ENCODE results near the gene PDGFC.

Gene PDGFC

GRCh38 chr4:156971676-156972378, at the start of gene PDGFC:
TSS of gene PDGFC (minus strand) at chr4:156971799. CDS start at chr4:156970903, 896 bp downstream.
- DNase-seq (ENCODE audit: low read depth): no peak

DNA sequence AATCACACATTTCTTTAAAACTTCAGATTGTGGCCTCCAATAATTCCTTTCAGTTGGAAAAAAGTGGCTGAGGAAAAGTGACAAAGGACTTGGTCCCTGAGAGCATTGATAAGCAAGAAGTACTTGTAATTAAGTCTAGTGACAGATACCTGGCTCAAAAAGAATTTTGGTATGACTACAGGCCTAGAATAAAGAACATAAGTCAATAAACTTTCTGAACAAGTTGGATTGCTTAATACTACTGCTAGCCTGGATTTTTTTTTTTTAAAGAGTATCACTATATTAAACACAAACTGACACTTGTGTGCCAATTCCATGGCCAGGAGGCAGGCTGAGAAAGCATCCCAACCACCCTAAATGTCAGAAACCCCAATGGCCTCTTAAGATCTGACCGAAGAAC, 49.3 kb upstream of the PDGFC start:
- DNase-seq (ENCODE audit: low read depth): no peak

GRCh38 chr4:157018920-157019490, 47.4 kb upstream of the PDGFC start:
- DNase-seq (ENCODE audit: low read depth): no peak

DNA sequence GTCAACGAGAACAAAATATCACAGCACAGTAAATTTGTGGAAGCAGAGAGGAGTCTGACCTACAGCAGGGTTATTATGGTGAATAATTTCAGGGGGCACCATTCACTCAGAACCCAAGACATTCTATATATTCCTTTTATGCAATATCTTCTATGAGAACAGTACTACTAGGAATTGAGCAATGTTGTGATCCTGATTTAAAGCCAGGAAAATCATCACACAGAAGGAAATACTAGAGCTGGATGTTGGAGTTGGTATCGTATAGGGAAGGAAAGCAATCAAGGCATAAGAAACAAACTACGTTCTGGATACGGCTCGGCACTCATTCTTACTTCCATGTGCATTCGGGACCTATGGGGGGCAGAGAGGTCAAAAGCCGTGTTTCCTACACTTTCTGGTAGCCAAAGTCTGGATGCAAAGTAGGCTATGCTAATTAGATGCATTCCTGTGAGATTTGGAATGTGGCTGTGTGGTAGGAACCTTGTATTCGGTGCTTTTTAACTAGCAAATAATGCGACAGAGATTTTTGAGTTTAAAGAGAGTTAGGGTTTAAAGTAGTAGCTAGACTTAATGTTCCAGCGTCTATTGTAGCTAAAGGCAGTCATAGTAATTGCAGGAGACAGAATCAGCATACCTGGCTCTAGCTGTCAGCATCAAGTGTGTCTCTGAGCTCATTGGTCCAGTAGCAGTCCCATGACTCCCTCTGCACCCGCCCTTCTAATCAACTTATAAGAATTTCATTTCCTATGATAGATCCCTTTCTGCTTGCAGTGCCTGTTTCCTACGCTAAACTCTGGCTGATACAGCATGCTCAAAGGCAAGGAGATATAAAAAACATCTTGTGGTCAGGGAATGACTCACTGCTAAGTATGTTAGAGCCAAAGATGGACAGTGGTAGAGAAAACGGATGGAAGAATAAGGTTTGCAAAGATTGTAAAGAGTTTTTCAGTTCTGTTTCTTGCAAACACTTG, 43.3 kb upstream of the PDGFC start:
- DNase-seq (ENCODE audit: low read depth): no peak

GRCh38 chr4:157013656-157014055, 42.1 kb upstream of the PDGFC start:
- no peak for DNase-seq (ENCODE audit: low read depth)

DNA sequence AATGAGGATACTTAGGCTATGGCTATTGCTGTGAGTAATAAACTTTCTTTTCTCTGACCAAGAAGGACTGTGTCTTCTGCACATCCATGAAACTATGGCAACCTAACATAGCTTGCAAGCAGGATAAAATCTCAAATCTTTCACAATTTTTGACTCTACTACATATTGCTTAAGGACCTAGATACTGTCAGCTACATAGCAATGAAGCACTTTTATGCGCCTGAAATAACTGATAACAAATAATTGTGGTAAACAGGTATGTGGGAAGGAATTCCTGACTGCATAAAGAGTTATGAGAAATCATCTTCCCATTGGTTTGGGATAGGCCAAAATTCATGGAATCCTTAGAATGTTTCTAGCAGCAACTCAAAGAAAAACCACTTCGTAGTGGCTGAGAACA, 41.2 kb upstream of the PDGFC start:
- DNase-seq (ENCODE audit: low read depth): no peak

DNA sequence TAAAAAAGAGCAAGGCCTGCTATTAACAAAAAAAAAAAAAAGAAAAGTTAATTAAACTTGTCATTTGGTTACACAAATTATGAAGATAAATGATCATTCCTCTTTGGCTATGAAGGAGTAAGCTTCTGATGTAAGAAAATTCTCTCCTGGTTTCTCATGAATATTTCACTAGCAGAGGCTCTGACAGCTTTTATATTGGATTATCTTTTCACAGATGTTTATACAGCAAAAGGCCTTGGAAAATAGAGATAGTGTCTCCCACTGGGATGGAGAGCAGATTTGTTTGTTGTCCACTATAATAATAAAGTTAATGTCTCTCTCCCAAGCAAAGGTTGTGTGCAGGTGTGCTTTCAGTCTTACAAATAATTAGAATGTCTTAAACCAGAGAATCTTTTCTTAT, 40.7 kb upstream of the PDGFC start:
- DNase-seq (ENCODE audit: low read depth): no peak

DNA sequence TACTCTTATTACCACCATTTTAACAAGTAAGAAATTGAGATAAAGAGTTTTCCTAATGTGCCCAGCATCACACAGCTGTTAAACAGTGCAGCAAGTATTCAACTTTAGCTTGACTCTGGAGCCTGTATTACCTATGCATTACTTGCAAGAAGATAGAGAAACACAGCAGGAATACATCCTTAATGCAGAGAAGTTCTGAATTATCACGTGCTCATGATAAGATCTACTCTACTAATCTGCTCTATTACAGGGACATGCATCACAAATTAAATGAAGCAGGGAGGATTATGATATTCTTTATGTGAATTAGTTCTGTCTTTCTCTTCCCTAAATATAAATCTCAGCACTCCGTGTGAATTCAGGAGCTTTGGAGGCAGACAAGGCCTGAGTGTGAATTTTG, 39.0 kb upstream of the PDGFC start:
- no peak for DNase-seq (ENCODE audit: low read depth)

DNA sequence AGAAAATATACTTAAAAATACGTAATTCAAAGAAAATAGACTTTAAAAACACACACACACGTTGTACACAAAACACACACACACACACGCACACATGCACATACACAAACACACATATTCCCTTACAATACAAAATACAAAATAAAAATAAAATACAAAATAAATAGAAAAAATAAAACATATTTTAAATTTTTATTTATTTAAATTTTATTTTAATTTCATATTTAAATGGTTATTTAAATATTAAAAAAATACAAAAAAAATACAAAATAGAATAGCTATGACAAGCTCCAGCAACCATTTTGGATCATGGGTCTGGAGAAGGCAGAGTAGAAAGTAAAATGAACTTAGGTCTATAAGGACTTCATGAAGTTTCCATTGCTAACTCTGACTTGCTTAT, 34.2 kb upstream of the PDGFC start:
- no peak for DNase-seq (ENCODE audit: low read depth)

- no peak for DNase-seq (ENCODE audit: low read depth)
These were observed 33.6 kb upstream of the PDGFC start for GRCh38 chr4:157005193-157005592.

DNA sequence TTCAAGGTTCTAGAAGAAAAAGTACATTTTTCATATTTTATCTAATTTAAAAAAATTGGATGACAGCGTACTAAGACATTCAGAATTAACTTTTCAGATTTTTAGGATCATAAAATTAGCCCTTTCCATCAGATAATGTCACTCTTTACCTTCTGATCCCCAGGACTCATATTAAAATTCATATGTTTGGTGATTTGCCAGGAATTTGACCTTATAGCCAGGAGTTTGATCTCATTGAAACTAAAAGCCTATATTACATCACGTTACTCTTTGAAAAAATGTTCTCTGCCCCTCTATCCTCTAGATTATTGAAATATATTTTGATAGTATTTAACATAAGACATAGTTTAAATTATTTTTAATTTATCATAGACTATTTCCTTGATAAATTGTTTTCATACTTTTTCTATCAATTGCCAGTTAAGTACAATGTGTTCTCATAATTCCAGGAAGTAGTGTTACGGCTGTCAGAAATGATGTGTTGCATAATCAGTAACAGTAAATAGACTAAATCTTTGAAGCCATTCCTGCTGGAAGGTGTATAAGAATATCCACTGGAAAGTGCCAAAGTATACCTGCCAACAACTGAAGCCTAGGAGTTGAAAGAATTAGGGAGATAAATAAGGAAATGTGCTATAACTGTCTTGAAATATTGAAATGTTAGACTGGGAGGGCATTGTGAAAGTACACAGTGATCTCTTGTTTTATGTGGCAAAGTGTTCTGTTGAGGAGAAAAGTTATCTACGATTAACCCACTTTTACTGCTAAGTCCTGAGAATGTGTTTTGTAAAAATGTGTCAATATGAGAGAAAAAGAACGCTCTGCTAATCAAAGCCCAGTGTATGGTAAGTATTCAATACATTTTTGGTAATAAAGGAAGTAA, 32.9 kb upstream of the PDGFC start:
- no peak for DNase-seq (ENCODE audit: low read depth)

GRCh38 chr4:156999175-156999517, 27.5 kb upstream of the PDGFC start:
- no peak for DNase-seq (ENCODE audit: low read depth)

DNA sequence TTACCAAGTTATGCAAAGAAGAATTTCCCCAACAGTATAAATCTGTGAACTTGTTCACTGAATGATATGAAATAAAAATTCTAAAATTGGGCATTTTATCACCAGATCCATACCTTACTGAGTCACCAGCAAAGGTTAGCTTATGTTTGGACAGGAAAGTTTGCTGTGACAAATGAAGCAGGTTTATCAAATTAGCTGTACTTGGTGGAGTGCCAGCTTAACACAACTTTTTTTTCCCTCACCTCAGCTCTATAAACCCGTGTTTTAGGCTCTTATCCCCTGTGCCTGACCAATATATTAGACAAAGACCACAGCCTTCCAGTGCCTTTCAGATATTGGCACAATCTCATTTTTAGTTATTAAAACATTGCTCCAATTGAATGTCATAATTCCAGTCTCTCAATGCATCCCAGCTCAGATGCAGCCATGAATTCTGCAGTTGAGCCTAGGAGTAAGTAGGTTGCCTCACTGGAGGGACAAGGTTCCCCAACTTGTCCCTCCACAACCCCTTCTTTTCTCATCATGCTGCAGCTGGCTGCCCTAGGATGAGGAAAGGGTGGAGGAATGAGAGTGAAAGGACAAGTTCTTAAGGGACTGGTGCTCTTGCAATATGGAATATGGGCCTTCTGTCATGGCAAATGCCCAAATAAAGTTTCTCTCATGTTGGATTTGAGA, 27.0 kb upstream of the PDGFC start:
- no peak for DNase-seq (ENCODE audit: low read depth)

DNA sequence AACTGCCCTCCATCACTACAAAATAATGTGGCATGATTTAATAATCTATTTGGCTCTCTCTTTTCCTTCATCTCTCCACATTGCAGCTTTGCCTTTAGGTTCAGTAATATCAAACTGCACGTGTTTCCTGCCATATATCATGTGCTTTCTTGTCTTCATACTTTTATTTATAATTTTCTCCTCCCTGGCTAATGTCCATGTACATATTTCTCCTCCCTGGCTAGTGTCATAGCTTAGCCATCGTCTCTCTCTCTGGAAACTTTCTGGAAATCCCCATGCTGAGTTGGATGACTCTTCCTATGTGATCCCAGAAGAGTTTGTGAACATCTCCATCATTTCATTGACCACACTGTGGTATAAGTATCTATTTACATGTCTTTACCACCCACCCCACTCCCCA, 21.3 kb upstream of the PDGFC start:
- DNase-seq (ENCODE audit: low read depth): no peak

DNA sequence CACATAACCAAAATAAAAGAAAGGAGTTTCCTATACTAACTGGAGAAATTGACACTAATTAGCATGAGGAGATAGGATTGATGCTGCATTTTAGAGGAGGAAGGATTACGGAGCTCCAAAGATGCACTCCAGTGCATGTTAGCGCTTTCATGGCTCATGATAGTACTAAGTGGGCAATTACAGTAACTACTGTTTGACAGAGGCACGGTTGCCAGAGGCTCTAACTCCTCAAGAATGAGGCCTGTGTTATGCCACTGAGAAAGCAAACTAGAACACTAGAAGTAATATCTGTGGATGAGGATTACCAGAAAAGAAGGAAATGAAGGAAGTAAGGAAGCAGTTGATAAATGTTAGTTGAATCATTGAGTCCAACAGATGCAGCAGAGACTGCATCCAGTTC, 19.6 kb upstream of the PDGFC start:
- DNase-seq (ENCODE audit: low read depth): no peak

GRCh38 chr4:156983366-156983765, 11.8 kb upstream of the PDGFC start:
- DNase-seq (ENCODE audit: low read depth): no peak

- no peak for DNase-seq (ENCODE audit: low read depth)
These were observed 9.7 kb upstream of the PDGFC start for GRCh38 chr4:156981262-156981769.

DNA sequence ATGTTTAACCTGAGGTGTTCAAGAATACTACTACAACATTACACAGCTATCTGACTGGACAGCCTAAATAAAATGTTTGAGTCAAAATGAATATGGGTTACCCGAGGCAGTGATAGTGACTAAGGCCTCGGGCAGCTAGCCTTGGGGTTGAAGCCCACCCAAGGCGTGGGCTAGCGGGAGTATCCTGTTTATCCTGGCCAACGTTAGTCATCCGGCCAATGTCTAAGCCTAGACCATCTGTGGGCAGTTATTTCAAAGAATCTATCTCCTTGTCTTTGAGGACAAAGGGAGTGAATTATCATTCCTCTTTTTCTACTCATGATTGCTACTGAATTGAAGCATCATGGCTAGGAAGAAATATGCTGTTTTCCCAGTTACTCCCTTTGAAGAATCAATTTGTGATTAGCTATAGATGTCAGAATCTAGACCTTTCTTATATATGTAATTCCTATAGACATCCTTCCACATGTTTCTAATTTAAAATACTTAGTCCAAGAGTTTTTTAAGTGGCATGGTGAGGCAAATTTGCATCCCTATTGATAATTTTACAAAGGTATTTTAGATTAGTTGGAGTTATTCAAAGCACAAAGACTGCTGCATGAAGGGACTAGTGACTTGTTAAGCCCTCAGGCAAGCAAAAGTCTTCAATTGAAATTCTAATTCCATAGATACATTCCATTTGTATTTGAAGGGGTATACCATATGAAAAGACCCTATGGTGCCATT, 6.0 kb upstream of the PDGFC start:
- DNase-seq (ENCODE audit: low read depth): no peak

DNA sequence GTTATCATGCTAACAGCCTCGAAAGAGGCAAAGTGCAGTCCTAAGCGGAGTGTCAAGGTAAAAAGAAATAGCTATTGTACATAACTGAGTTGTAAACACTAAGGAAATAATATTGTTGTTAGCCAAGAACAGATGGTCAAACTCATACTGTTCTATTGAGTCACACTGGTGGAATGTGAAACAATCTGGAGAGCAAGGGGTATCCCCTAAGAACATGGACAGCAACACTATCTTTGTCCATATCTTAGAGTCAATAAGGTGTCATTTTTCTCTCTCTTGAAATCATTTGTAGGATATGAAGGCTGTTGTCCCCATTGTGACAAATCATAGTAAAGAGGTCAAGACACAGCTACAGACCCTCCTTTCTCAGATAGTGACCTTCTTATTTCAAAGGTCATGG, 4.5 kb upstream of the PDGFC start:
- DNase-seq (ENCODE audit: low read depth): no peak

DNA sequence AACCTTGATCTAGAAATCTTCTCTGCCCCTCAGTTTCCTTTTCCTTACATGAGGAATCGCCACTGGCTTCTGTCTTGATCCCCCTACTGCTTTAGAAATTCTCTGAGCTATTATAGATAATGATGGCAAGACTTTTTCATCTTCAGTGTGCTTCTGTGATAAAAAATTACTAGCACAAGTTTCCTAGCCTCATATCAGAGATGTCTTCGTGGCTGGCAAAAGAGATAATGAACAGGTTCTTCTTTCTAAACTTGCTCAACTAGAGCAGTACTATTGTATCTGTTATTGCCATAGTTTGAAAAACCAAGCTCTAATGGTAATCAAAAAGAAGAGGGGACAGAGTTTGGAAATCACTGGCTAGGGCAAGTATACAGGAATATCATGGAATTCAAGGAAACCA, 4.1 kb upstream of the PDGFC start:
- DNase-seq (ENCODE audit: low read depth): no peak

DNA sequence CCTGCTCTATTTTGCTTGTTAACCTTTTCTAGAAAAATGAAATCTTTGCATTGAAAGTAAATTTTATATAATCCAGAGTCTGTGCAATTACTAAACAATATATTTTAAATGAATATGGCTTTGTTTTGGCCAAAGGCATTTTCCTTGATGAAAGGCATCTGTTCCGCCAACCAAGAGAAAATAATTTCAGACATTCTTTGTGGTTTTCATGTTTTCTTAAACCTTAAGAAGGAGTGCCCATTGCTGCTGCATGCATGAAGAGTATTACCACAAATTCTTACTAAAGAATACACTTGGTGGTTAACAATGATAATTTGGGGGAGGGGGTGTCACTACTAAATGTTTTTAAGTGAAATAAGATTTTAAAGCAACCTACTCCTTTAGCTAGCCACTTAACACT, 2.7 kb upstream of the PDGFC start:
- no peak for DNase-seq (ENCODE audit: low read depth)

Data from stimulated activated CD4-positive, alpha-beta T cell treated with anti-CD3 and anti-CD28 coated beads, Interleukin-2, amount 100 ng/mL, for 4 hours (primary cell).